Stimulated activated CD4-positive, alpha-beta T cell treated with anti-CD3 and anti-CD28 coated beads, Interleukin-15, amount 100 ng/mL, for 48 hours (primary cell): ENCODE results near the gene COQ5.
"Not testable (repeated sequence)": the region's sequence is repeated elsewhere in the genome, so short reads cannot be mapped to it uniquely, and the experiment has no call there.

Source experiments
- DNase-seq, 2 donors: peaks; one replicate each; pipeline ENCODE4 v3.0.0-alpha.2; 2020; ENCODE audit warnings: low read depth in 2 of 2

Gene COQ5

DNA sequence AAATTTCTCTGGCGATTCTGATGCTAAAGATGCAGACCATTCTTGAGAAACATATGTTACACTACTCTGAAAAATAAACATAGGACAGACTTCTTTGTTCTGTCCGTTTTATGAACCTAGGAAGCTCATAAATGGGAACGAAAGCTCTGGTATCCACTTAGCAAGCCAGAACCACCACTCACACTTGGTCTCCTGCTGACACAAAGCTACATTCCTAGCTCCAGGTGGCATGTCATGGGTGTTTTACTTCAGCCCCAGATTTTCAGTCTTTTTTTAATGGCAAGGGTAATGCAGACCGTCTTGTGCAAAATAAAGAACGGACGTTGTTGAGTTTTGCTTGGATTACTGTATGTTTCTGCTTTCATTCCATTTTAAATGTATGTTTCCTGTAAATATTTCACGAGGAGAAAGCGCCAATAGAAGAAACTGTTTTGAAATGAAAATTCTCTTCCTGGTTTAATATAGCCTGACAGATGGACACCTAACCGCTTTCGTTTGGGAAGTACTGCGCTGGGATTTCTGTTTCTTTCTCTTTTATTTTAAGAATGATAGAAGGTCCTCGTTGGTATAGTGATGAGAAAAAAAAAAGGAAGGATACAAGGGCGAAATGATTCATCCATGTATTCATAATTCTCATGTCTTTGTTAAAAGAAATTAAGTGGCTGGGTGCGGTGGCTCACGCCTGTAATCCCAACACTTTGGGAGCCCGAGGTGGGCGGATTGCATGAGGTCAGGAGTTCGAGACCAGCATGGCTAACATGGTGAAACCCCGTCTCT is 871 bp upstream of the COQ5 start:
- no peak for DNase-seq

DNA sequence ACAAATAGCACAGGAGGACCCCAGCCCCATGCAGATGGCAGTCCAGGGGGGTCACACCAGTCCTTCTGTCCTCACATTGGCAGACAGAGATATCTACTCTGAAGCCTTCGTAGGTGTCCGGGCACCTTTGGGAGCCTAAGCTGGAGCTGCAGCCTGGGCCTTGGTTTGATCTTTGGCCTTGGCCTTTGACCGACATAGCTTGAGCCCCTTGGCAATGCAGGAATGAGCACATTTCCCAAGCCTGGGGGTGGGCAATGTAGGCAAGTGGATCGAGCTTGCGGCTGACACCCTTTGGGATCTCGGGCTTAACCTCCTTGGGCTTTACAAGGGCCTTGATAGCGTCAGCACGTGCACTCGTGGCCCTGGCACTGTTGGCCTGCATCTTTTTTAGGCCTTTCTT is 6.4 kb downstream of the COQ5 start:
- no peak for DNase-seq

DNA sequence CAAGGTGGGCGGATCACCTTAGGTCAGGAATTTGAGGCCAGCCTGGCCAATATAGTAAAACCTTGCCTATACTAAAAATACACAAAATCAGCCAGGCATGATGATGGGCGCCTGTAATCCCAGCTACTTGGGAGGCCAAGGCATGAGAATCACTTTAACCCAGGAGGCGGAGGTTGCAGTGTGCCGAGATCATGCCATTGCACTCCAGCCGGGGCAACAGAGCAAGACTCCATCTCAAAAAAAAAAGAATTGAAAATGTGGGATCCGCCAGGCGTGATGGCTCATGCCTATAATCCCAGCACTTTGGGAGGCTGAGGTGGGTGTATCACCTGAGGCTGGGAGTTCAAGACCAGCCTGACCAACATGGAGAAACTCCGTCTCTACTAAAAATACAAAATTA is 9.6 kb downstream of the COQ5 start:
- not testable (repeated sequence) for DNase-seq

DNA sequence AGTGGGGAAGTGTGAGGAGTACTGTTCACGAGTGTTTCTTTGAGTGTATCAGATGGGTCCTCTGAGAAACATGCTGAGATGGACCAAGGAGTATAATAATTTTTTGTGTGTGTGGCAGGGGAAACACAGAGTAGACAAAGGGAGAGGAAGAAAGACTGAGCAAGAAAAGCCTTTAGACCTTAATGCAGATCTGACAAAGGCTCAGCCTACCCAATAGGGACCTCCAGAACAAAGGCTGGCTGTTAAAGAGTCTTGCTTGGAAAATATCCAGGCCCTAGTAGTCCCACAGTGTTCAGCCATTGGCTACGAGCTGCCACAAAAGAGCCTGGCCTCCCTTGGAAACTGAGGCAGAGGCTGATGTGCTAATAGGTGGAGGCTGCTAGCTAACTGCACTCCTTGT is 13.5 kb downstream of the COQ5 start:
- DNase-seq: no peak

DNA sequence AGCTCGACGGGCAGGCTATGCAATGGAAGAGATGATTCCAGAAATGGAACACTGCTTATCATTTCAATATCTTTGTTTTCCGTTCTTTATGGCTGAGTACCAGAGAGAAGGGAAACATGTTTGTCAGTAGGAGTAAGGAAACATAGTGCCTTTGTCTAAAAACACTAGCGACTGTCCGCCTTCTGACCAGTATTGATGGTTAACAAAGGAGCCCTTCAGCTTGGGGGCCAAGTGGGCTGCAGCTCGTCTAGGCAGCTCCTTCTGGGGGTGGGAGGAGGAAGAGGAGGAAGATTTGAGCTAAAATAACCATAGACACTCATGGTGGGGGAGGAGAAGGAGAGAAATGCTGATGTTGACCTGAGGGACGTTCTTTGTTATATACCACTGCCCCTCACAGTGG is 15.0 kb downstream of the COQ5 start:
- DNase-seq: no peak

DNA sequence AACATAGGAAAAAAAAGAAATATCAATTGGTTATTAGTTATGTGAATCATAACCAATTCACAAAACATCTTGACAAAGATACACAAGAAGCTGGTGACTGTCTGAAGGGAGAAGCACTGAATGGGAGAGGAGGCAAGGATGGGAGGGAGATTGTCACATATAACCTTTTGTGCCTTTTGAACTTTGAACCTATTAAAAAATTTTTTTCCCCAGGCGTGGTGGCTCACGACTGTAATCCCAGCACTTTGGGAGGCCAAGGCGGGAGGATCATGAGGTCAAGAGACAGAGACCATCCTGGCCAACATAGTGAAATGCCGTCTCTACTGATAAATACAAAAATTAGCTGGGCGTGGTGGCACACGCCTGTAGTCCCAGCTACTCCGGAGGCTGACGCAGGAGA is 20.4 kb downstream of the COQ5 start:
- DNase-seq: no peak

DNA sequence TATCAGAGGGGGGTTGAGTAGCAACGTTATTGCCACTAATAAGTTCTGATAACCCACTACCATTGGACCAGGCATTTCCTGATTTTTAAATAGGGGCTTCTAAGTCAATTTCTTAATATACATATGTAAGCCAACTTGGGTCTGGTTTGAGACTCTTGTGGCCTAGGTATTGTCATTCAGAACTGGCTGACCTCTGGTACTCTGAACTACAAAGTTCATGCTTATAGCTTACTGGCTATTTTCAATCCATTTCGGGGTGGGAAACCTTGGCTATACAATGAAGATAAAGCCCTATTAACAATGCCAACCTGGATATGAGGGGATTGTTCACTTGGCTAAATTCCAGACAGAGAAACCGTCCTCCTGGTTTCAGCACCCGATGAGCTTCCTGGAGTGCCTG is 24.4 kb downstream of the COQ5 start:
- DNase-seq: no peak

DNA sequence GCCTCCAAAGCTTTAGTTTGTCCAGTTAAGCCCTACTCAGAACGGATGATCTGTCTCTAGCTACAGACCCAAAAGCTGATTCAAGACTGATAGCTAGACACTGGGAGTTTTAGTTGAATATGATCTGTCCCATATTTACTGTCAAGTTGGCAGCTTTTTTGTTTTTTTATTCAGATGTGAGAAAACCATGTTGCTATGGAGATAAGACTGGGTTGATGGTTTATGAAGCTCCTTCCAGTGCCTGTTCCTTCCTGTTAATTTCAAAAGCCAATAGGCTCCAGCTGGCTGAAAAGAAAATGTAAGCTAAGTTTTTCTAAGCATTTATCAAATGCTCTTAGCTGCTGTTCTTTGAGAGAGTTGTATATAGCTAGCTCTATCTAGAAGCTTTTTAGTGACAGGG is 28.4 kb downstream of the COQ5 start:
- DNase-seq: no peak

DNA sequence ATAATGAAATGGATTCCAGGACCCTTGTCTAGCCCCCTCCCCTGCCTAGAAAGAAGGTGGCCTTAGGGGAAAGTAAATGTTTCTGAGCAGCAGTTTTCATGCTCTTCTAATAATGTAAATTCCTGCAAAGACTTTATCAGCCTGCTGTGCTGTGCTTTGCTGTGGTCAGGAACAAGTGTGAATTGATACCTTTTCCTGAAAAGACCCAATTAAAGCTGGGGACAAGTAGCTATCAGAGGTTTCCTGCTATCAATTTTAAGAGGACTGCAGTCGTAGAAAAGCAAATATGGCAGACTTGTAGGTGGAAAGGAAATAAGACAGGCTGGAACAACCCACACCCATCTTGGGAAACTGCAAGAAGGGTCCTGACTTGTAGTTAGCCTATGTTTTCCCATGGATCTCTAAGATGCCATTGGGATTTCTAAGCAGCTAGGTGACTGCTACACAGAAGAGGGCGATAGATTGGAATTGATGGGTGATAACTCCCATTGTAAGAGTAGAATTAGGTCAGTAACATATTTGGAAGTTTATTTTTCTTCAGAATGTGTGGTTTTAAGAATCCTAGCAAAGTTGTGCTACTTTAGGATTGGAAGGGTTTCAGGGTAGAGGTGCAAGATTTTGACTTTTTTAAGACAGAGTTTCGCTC is 30.0 kb downstream of the COQ5 start:
- DNase-seq: no peak

DNA sequence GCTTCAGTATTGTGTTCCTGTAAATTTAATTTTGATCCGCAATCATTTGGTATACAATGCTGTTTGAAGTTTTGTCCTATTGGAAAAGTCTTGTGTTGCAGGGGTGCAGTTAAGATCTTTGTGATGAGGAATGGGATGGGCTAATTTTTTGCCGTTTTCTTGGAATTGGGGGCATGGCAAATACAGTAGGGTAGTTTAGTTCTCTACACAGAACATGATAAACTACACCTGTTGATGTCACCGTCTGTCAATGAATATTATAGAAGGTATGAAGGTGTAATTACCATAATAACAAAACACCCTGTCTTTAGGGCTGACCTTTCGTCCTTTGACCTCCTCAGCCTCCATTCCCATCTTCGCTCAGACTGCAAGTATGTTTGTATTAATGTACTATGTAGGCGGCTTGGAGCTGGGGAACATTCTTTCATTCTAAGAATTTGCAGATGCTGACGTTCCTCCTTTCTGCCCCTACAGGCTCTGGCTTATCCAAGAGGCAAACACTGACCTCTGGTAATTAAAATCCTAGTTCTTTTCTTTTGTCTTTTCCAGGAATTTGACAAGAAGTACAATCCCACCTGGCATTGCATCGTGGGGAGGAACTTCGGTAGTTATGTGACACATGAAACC is 31.3 kb downstream of the COQ5 start:
- no peak for DNase-seq

DNA sequence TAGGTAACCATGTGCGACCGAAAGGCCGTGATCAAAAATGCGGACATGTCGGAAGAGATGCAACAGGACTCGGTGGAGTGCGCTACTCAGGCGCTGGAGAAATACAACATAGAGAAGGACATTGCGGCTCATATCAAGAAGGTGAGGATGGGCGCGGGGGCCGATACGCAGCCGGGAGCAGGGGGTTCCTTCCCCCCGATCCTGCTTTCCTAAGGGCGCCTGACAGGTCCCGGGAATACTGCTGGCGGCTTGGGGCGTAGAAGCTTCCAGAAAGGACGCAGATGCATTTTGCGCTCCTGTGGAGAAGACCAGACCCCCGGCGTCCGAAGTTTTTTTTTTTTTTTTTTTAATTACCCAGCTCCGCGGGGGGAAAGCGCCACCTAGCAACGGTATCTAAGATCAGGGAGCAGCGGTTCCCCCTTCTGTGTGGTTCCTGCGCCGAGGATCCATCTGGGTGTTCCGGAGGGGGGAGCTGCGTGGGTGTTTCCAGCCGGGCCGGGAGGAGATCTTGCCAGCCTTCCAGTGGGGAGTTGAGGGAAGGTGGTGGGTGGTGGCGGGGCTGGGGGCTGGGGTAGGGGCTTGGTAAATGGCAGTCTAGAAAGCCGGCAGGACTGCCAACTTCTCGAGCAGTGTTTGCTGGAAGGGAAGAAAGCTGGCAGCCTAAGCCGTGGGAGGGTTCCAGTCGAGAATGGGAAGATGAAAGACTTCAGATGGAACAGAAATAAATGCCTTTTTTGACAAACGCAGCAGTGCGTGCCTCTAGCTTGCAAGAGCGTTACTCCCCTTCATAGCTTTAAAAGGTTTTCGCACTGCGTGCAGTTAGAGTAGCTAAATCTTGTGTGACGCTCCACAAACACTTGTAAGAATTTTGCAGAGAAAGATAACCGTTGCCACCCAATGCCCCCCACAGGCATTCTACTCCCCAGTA is 32.3 kb downstream of the COQ5 start:
- peak; percentile 4 to 7 for DNase-seq

DNA sequence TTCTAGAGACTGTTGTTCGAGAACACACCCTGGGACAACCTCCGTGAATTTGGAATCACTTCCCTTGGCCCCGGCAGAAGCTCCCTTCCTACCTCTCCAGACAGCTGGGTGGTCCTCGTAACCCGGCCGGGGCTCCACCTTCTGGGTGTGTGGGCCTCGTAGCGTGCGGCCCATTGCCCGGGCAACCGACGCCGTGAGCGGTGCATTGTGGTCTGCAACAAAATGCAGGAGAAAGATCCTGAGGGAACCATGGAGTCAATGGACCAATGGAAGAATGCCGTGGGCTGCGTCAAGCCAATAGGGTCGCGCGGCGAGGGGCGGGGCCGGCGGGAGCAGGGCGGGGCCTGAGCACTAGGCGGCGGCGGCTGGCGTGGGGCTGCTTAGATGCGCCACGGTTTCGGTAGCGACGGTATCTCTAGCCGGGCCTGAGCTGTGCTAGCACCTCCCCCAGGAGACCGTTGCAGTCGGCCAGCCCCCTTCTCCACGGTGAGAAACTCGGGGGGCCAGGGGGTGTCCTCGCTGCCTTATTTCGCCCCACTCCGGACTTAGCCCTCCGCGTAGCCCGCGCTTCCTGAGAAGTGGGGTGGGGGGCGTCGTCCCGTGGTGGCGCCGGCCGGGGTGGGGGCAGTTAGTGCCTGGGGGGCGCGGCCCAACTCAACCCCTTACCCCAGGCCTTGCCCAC is 33.1 kb downstream of the COQ5 start, which contains the start of gene DYNLL1:
TSS of gene DYNLL1 (plus strand) at position 383 of the 682 bp plus-strand sequence. CDS start 309 bp downstream, outside the sequence.
- DNase-seq: peak; percentile 93 to 97

DNA sequence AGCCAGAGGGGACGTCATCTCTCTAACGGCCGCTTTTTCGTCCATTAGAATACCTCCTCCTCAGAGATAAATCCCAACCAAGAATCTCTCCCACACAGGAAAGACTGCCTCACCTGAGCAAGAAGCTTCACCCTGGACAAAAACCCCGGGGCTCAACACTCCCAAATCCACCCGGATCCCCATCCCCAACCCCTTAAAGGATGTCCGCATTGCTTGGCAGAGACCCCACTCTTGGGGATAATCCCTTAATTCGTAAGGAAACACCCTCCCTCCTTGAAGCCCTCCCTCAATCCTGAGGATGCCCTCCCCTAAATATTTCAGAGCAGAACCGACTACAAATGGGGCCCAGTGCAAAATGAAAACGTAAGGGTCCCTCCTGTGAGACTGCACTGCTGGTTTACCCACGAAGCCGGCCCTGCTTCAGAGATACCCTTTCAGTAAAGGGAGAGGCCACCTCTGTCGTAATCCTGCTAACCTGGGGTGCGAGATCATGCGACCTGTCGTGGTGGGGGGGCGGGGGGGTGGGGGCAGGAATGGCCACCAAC is 33.7 kb downstream of the COQ5 start:
- DNase-seq: no peak

DNA sequence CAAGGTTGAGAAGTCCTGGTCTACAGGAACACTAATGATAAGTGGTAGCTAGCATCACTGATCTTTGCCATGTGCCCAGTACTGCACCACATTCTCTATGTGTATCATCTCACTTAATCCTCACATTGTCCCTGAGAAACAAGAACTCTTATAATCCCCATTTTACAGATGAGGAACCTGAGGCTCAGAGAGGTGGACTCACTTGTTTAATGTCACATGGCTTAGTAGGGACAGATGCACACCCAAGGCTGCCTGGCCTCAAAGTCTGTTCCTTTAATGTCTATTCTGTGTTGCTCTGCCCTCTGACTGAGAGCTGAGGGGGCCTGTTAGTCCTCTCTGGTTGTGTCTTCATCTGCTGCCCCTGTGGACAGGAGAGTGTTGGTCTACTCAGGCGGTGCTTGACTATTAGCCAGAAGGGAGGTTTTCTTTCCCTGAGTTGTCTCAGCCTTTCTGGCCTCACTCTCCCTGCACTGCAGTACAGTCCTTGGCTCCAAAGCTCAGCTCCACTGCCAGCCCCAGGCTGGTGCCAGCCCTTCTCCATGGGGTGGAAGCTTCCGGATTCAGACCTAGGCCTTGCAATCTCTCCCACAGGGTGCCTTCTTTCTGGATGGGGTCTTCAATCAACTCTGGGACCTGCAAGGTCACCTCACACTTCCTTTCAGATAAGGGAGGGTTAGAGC is 38.0 kb downstream of the COQ5 start:
- DNase-seq: no peak

DNA sequence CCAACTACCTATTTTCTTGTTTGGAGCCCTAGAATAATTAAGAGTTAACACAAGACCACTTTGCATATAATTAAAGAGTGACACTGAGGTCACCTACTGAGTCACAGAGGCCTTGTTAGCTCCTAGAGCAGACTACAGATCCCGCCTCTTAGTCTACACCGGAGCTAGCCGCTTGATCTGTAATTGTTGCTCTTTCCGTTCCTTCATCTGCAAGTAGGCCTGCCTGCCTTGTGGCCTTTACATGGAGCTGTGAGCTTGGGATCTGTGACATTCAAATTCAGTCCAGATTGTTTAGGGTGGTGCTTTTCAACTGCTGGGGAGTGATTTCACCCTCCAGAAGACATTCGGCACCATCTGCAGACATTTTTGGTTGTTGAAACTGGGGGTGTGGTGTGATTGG is 38.6 kb downstream of the COQ5 start:
- no peak for DNase-seq

DNA sequence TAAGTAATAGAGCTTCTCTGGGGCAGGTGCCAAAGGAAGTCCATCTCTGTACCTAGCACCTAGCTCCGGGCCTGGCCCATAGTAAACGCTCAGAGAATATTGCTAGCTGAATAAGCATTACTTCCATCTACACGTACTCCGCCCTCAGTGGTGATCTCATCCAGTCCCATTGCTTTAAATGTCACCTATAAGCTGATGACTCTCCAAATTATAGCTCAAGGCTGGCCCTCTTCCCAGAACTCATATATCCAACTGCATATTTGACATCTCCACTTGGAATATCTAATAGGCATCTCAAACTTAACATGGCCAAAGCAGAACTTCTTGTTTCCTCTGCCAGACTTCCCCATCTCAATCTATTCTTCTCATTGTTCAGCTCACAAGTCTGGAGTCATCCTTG is 39.9 kb downstream of the COQ5 start:
- DNase-seq: no peak

DNA sequence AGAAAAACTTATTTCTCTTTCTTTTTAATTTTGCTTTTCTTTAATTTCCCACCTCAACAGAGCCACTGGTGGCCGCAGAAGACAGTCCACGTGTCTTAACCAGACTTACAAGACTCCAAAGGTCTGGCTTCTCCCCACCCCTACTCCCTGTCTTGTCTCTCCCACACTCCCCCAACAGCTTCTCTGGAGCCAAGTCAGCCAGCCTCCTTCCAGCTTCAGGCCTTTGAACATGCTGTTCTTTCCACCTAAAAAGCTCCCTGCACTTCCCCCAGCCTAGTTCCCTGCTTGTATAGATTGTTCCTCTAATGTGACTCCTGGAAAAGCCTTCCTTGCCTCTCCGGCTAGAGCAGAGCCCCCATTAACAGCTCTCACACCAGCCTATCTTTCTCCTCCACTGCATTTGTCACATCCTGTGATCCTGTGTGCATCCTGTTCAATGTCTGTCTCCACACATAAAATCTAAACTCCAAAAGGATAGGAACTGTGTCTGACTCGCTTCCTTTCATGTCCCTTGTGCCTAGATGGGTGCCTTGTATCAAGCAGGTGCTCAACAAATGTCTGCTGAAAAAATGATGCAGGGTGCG is 40.8 kb downstream of the COQ5 start:
- no peak for DNase-seq

DNA sequence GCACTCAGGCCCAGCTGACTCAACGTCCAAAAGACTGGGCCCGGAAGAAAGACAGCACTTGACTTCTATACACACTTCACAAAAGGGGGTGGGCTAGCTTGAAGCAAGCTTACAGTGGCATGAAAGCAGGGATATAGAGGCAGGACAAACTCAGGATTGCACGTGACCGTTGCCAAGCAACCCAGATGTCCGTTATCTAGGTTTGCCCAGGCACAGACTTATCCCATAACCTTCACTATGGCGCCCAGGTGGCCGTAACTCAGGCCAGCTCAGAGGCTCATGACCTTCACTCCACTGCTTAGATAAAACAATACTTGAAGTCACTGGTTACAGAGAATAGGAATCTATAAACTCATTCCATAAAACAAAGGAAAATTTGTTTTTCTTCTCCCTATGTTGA is 41.4 kb downstream of the COQ5 start:
- not testable (repeated sequence) for DNase-seq

DNA sequence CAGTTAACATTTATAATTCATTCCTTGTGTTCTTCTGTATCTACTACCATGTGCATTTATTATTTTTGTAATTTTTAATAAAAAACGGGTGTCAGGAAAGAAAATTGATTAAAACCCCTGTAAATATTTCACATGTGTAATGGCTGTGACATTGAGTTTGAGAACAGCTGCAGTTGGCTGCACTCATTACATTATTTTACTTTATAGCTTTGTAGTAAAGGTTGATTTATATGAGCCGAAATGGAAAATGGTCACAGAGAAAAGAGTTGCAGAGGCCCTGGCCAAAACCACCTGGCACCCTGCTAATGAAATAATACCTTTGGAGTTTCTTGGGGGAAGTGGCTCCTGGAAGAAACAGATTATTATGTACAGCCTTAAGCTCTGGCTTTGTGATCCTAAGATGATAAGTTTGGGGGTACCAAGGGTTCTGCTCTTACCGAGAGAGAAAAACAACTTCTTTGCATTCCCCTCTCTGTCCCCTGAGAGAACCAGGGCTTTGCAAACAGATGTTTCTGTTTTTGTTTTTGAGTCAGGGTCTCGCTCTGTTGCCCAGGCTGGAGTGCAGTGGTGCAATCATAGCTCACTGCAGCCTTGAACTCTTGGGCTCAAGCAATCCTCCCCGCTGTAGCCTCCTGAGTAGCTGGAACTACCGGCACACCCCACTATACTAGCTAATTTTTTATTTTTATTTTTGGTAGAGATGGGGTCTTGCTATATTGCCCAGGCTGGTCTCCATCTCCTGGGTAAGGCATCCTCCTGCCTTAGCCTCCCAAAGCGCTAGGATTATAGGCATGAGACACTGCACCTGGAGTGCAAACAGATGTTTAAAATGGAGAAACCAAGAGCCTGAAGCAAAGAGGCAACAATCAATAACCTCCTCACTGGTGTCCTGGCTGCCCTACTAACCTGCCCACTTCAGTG is 42.7 kb downstream of the COQ5 start:
- DNase-seq: no peak
